Tibial nerve (tissue), 4 donors: Measurements from ENCODE around the gene TTC31. TPM values are rescaled to one million over a fixed set of nuclear protein-coding genes. Genes with fewer than 3 reads are reported as not detected.
A peak's percentile ranks its signal among the peaks of the same experiment; 100 is the strongest.

ENCODE experiments used
- DNase-seq, 2 donors: peaks; one replicate each; pipeline ENCODE4 v3.0.0-alpha.2; 2019; ENCODE audit warnings: low spot score in 2 of 2
- H3K27ac ChIP-seq, 4 donors: fragments of 200-600 bp; sonication (generic) in 3 of 4; one replicate each; pipeline ENCODE4 v1.5.1; 2017 to 2019; ENCODE audit warnings: mild to moderate bottlenecking in 1 of 4
- H3K27me3 ChIP-seq, 2 donors: fragments of 200-600 bp; sonication (generic) in 1 of 2; one replicate each; pipeline versions ENCODE4 v1.5.1 to v1.6.0; 2017 to 2019
- H3K36me3 ChIP-seq, 3 donors: fragments of 200-600 bp; sonication (generic); one replicate each; pipeline ENCODE4 v1.5.1; 2018 to 2019
- H3K4me1 ChIP-seq, 4 donors: fragments of 200-600 bp; sonication (generic) in 3 of 4; one replicate each; pipeline ENCODE4 v1.5.1; 2017 to 2019
- H3K4me3 ChIP-seq, 4 donors: fragments of 200-600 bp; sonication (generic) in 3 of 4; one replicate each; pipeline ENCODE4 v1.5.1; 2017 to 2019; ENCODE audit warnings: mild to moderate bottlenecking in 1 of 4, moderate library complexity in 1 of 4
- H3K9me3 ChIP-seq, 4 donors: fragments of 200-600 bp; sonication (generic) in 3 of 4; one replicate each; pipeline ENCODE4 v1.5.1; 2017 to 2019
- CTCF ChIP-seq, 5 experiments: fragments of 200-600 bp in 3 of 5; fragments of 450-650 bp in 2 of 5; sonication (generic) in 3 of 5; IDR thresholded peaks; one replicate each; pipeline ENCODE4 v1.5.1; 2016 to 2019; ENCODE audit warnings: antibody characterized with exemption in 5 of 5, mild to moderate bottlenecking in 3 of 5, moderate library complexity in 2 of 5
- EP300 ChIP-seq, 2 donors: sonication (generic); formaldehyde crosslinking; IDR thresholded peaks; one replicate each; pipeline ENCODE4 v1.6.1; 2017; ENCODE audit warnings: antibody characterized with exemption in 2 of 2, mild to moderate bottlenecking in 1 of 2
- POLR2A ChIP-seq, 2 donors: fragments of 450-650 bp; IDR thresholded peaks; one replicate each; pipeline ENCODE4 v1.6.1; 2017; ENCODE audit warnings: antibody characterized with exemption in 2 of 2, mild to moderate bottlenecking in 2 of 2, moderate library complexity in 2 of 2
- WGBS, 2 donors: methylation state at CpG; one replicate each; pipeline ENCODE4 v1.1.5; 2018; 5-methylcytosine and 5-hydroxymethylcytosine counted together
- total RNA-seq, 4 donors: library from RNA; depleted of rRNA; stranded (reverse); fragments of >200 nt; gene quantifications; one replicate each; pipeline ENCODE4 v1.1.0, GENCODE V29; 2016

The TTC31 gene
- total RNA-seq, 4 donors from 2014 or later = 14.6 to 43.3 (median 36.4) TPM

- Histone ChIP-seq H3K4me3 (no peak overlapping the region), H3K9me3 (no peaks in the 10 kb centered on the region), H3K27ac (peak overlapping the region in 2 of 4 donors; percentile 36 to 51), H3K36me3 (no peaks in the 10 kb centered on the region), H3K27me3 (no peaks in the 10 kb centered on the region), H3K4me1 (peaks cover 0 to 41% (median 4%) of the 10 kb centered on the region in 4 donors)
- WGBS, 2 donors = 27 to 30% methylated on average over 5 of the region's 5 CpGs
- DNase-seq = no peak
- TF ChIP-seq POLR2A (IDR thresholded peaks at IDR 0.05) (no peak), EP300 (IDR thresholded peaks at IDR 0.05) (no peak)
Measured at GRCh38 chr2:74444498-74445318, 38.2 kb upstream of the TTC31 start.

- Histone ChIP-seq H3K36me3 (no peaks in the 10 kb centered on the region), H3K27ac (no peak overlapping the region), H3K4me3 (no peak overlapping the region), H3K9me3 (no peaks in the 10 kb centered on the region), H3K4me1 (peaks cover 0 to 14% (median 0%) of the 10 kb centered on the region in 4 donors), H3K27me3 (no peaks in the 10 kb centered on the region)
- WGBS, 2 donors = 89 to 92% methylated on average over 5 of the region's 5 CpGs
- TF ChIP-seq POLR2A (IDR thresholded peaks at IDR 0.05) (no peak), EP300 (IDR thresholded peaks at IDR 0.05) (no peak), CTCF (IDR thresholded peaks at IDR 0.05) (no peak)
- no peak for DNase-seq
Measured at GRCh38 chr2:74447230-74447999, 35.5 kb upstream of the TTC31 start.

GRCh38 chr2:74448771-74449170 lies 34.1 kb upstream of the TTC31 start:
- Histone ChIP-seq H3K4me1 (peaks cover 0 to 10% (median 0%) of the 10 kb centered on the region in 4 donors), H3K9me3 (no peaks in the 10 kb centered on the region), H3K4me3 (no peak overlapping the region), H3K36me3 (no peaks in the 10 kb centered on the region), H3K27me3 (no peaks in the 10 kb centered on the region), H3K27ac (no peak overlapping the region)
- WGBS, 2 donors = 42% methylated on average over 2 of the region's 2 CpGs
- TF ChIP-seq POLR2A (IDR thresholded peaks at IDR 0.05) (no peak), CTCF (IDR thresholded peaks at IDR 0.05) (no peak), EP300 (IDR thresholded peaks at IDR 0.05) (no peak)
- DNase-seq = no peak

GRCh38 chr2:74450570-74451190 lies 32.2 kb upstream of the TTC31 start:
- Histone ChIP-seq H3K27me3 (no peaks in the 10 kb centered on the region), H3K4me1 (peaks cover 0 to 12% (median 5%) of the 10 kb centered on the region in 4 donors), H3K4me3 (no peak overlapping the region), H3K36me3 (no peaks in the 10 kb centered on the region), H3K9me3 (no peaks in the 10 kb centered on the region), H3K27ac (no peak overlapping the region)
- 81 to 84% methylated on average over 3 of the region's 3 CpGs for WGBS, 2 donors
- no peak for TF ChIP-seq CTCF (IDR thresholded peaks at IDR 0.05)
- no peak for TF ChIP-seq POLR2A (IDR thresholded peaks at IDR 0.05)
- TF ChIP-seq EP300 (IDR thresholded peaks at IDR 0.05) = no peak
- DNase-seq = no peak

- Histone ChIP-seq H3K27ac (peak within 1 kb of the TSS; percentile 60 to 81 (median 68)), H3K9me3 (no peaks in the 10 kb centered on the region), H3K36me3 (no peaks in the 10 kb centered on the region), H3K4me3 (peak within 1 kb of the TSS; percentile 61 to 74 (median 68)), H3K27me3 (no peaks in the 10 kb centered on the region), H3K4me1 (peaks cover 0 to 44% (median 27%) of the 10 kb centered on the region in 4 donors)
- WGBS, 2 donors = 1% methylated on average over 36 to 40 of the region's 40 CpGs
- TF ChIP-seq EP300 (IDR thresholded peaks at IDR 0.05) = peak; percentile 86 to 96
- TF ChIP-seq CTCF (IDR thresholded peaks at IDR 0.05) = peak in 3 of 5 experiments; percentile 4 to 50 (median 22)
- TF ChIP-seq POLR2A (IDR thresholded peaks at IDR 0.05) = peak in 1 of 2 donors; percentile 56
- peak; percentile 87 to 94 for DNase-seq
Measured at GRCh38 chr2:74454654-74455511, 28.0 kb upstream of the TTC31 start, which contains the start of gene INO80B. INO80B (plus strand) TSS chr2:74455087; CDS start chr2:74455117, 30 bp downstream.
